ENCODE measurements around the gene MVD. TPM values are rescaled to one million over a fixed set of nuclear protein-coding genes. Genes with fewer than 3 reads are reported as not detected.

Gene MVD
- total RNA-seq, 3 donors from 2014 or later: 17.4 to 21.3 (median 19.0) TPM

GRCh38 chr16:88642881-88643643, 19.8 kb downstream of the MVD start:
- no peak for DNase-seq (ENCODE audit: low spot score in 2 of 2)
- peaks cover 0 to 30% of the 10 kb centered on the region in 2 donors for H3K27me3 ChIP-seq
- intact Hi-C loops (cut with DNase I; ENCODE audit: low total_unique reads): no loop called here
- H3K4me3 ChIP-seq: no peak overlapping the region
- H3K4me1 ChIP-seq: peaks cover 0 to 5% of the 10 kb centered on the region in 2 donors
- no peak overlapping the region for H3K27ac ChIP-seq
- H3K9me3 ChIP-seq: no peaks in the 10 kb centered on the region
- no peaks in the 10 kb centered on the region for H3K36me3 ChIP-seq
- TF ChIP-seq POLR2A (IDR thresholded peaks at IDR 0.05) (no peak), CTCF (IDR thresholded peaks at IDR 0.05) (no peak), POLR2AphosphoS5 (IDR thresholded peaks at IDR 0.05) (no peak)

GRCh38 chr16:88640498-88641247, 22.2 kb downstream of the MVD start:
- H3K9me3 ChIP-seq: no peaks in the 10 kb centered on the region
- intact Hi-C loops (cut with DNase I; ENCODE audit: low total_unique reads): no loop called here
- no peak overlapping the region for H3K27ac ChIP-seq
- H3K4me3 ChIP-seq: no peak overlapping the region
- DNase-seq (ENCODE audit: low spot score in 2 of 2): no peak
- TF ChIP-seq POLR2A (IDR thresholded peaks at IDR 0.05) (no peak), POLR2AphosphoS5 (IDR thresholded peaks at IDR 0.05) (no peak), CTCF (IDR thresholded peaks at IDR 0.05) (no peak)
- peaks cover 0 to 5% of the 10 kb centered on the region in 2 donors for H3K4me1 ChIP-seq
- H3K27me3 ChIP-seq: peaks cover 2 to 44% of the 10 kb centered on the region in 2 donors
- no peaks in the 10 kb centered on the region for H3K36me3 ChIP-seq

GRCh38 chr16:88640039-88640495, 22.8 kb downstream of the MVD start:
- H3K27me3 ChIP-seq: peaks cover 2 to 45% of the 10 kb centered on the region in 2 donors
- H3K27ac ChIP-seq: no peak overlapping the region
- DNase-seq (ENCODE audit: low spot score in 2 of 2): no peak
- peak overlapping the region in 1 of 3 donors; percentile 19 for H3K4me3 ChIP-seq
- intact Hi-C loops (cut with DNase I; ENCODE audit: low total_unique reads): no loop called here
- TF ChIP-seq CTCF (IDR thresholded peaks at IDR 0.05) (no peak), POLR2A (IDR thresholded peaks at IDR 0.05) (no peak), POLR2AphosphoS5 (IDR thresholded peaks at IDR 0.05) (no peak)
- H3K36me3 ChIP-seq: no peaks in the 10 kb centered on the region
- H3K4me1 ChIP-seq: peaks cover 0 to 7% of the 10 kb centered on the region in 2 donors
- H3K9me3 ChIP-seq: no peaks in the 10 kb centered on the region

DNA sequence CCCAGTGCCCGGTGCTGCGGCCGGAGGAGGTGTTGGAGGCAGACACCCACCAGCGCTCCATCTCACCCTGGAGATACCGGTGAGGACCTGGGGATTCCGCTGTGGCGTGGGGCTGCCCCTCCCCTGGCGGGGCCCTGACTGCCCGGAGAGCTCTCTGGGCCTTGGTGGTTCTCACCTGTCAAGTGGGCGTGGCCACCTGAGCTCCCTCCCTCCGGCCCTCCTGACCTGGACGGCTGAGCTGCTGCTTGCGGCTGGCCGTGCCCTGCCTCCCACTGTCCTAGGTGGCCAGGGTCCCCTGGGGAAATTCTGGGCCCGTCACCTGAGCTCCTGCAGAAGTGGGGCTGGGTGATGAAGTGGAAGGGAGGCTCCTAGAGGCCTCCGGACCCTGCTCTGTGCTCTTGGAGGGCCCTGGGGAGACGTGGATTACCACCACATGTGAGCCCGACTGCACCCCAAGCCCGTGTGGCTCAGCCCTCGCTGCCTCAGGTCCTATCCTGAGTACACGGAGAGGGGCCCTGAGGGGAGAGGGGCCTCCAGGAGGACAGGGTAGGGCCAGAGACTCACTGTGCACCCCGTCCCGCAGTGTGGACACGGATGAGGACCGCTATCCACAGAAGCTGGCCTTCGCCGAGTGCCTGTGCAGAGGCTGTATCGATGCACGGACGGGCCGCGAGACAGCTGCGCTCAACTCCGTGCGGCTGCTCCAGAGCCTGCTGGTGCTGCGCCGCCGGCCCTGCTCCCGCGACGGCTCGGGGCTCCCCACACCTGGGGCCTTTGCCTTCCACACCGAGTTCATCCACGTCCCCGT, 23.5 kb downstream of the MVD start:
- H3K4me1 ChIP-seq: peaks cover 0 to 14% of the 10 kb centered on the region in 2 donors
- DNase-seq (ENCODE audit: low spot score in 2 of 2): no peak
- no peaks in the 10 kb centered on the region for H3K36me3 ChIP-seq
- H3K4me3 ChIP-seq: peak overlapping the region in 1 of 3 donors; percentile 19
- intact Hi-C loops (cut with DNase I; ENCODE audit: low total_unique reads): no loop called here
- no peak overlapping the region for H3K27ac ChIP-seq
- peaks cover 2 to 45% of the 10 kb centered on the region in 2 donors for H3K27me3 ChIP-seq
- no peaks in the 10 kb centered on the region for H3K9me3 ChIP-seq
- TF ChIP-seq POLR2A (IDR thresholded peaks at IDR 0.05) (no peak), CTCF (IDR thresholded peaks at IDR 0.05) (no peak), POLR2AphosphoS5 (IDR thresholded peaks at IDR 0.05) (no peak)

Data from breast epithelium (tissue), 4 donors.